SK-N-MC (cell line): ENCODE results near the gene ICOSLG.

Experiments
- DNase-seq: peaks from one replicate; pipeline ENCODE4 v3.0.0-alpha.2; 2011; ENCODE audit warnings: low read depth, low spot score
- H3K27ac ChIP-seq: fragments of 200-600 bp; sonication (generic); 2 replicates; pipeline ENCODE4 v1.5.1; 2016; ENCODE audit warnings: mixed run types
- H3K36me3 ChIP-seq: fragments of 200-600 bp; sonication (generic); 2 replicates; pipeline ENCODE4 v1.6.1; 2017; ENCODE audit warnings: antibody characterized with exemption, low read length, mixed read lengths; ENCODE audit not compliant: insufficient read depth
- H3K4me3 ChIP-seq: fragments of 200-600 bp; sonication (generic); 2 replicates; pipeline ENCODE4 v1.5.1; 2016
- H3K9ac ChIP-seq: fragments of 200-600 bp; sonication (generic); 2 replicates; pipeline ENCODE4 v1.8.0; 2017; ENCODE audit warnings: mixed run types, mixed read lengths; ENCODE audit not compliant: insufficient read length
- H3K9me3 ChIP-seq: fragments of 200-600 bp; sonication (generic); 2 replicates; pipeline ENCODE4 v1.6.1; 2017; ENCODE audit warnings: low read depth, mild to moderate bottlenecking, antibody characterized with exemption, low read length, moderate library complexity, mixed read lengths
- EZH2 ChIP-seq: fragments of 200-600 bp; sonication (generic); IDR thresholded peaks from one replicate; pipeline ENCODE4 v1.6.1; 2017; ENCODE audit warnings: antibody characterized with exemption
- FOXP2 ChIP-seq: optimal IDR thresholded peaks from 2 replicates; pipeline ENCODE3; 2011; ENCODE audit warnings: mild to moderate bottlenecking, moderate library complexity; ENCODE audit not compliant: insufficient read depth; ENCODE audit errors: extremely low read length, control extremely low read depth
- POLR2AphosphoS5 ChIP-seq: IDR thresholded peaks from 2 replicates; pipeline ENCODE4 v1.6.1; 2012; ENCODE audit warnings: mild to moderate bottlenecking, low read depth, low read length, borderline replicate concordance

Gene ICOSLG

DNA sequence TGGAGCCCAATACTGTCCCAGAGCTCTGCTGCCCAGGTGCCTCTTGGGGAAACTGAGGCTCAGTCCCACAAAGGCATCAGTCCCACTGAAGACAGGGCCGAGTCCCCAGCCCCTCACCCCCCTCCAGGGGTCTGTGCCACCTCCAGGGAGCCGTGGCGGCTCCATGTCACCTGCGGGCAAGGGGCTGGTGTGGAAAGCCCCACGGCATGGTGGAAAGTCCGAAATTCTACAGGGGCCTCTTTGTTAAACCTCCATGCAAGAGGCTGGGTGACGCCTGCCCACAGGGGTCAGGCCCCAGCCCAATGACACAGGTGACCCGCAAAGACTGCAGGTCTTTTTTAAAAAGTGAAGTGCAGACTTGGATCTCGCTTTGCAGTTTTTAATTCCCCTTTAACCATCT lies 41.6 kb upstream of the ICOSLG start:
- no peaks in the 10 kb centered on the region for H3K9me3 ChIP-seq
- DNase-seq, result no peak
- TF ChIP-seq FOXP2, result no peak
- TF ChIP-seq EZH2, result no peak
- no peak for TF ChIP-seq POLR2AphosphoS5
- H3K4me3 ChIP-seq, result no peak overlapping the region
- no peak overlapping the region for H3K27ac ChIP-seq
- H3K9ac ChIP-seq, result no peak overlapping the region
- H3K36me3 ChIP-seq, result no peaks in the 10 kb centered on the region

DNA sequence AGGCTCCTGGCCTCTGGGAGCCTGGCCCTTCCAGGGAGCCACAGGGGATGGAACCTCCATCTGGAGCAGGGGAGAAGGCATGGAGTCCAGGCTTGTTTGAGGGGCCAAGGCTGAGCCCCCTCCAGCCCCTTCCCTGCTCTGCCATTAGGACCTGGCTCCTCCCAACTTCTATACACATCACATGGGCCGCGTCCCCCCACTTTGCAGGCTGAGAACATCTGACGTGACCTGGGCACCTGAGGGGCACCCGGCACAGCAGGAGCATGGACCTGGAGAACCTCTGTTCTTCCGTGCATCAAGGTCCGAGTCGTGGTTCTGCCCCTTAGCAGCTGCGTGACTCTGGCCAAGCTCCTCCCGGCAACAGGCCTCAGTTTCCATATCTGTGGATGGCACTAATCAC lies 41.1 kb upstream of the ICOSLG start:
- TF ChIP-seq FOXP2 (no peak), EZH2 (no peak), POLR2AphosphoS5 (no peak)
- Histone ChIP-seq H3K36me3 (no peaks in the 10 kb centered on the region), H3K27ac (no peak overlapping the region), H3K9me3 (no peaks in the 10 kb centered on the region), H3K9ac (no peak overlapping the region), H3K4me3 (no peak overlapping the region)
- no peak for DNase-seq

DNA sequence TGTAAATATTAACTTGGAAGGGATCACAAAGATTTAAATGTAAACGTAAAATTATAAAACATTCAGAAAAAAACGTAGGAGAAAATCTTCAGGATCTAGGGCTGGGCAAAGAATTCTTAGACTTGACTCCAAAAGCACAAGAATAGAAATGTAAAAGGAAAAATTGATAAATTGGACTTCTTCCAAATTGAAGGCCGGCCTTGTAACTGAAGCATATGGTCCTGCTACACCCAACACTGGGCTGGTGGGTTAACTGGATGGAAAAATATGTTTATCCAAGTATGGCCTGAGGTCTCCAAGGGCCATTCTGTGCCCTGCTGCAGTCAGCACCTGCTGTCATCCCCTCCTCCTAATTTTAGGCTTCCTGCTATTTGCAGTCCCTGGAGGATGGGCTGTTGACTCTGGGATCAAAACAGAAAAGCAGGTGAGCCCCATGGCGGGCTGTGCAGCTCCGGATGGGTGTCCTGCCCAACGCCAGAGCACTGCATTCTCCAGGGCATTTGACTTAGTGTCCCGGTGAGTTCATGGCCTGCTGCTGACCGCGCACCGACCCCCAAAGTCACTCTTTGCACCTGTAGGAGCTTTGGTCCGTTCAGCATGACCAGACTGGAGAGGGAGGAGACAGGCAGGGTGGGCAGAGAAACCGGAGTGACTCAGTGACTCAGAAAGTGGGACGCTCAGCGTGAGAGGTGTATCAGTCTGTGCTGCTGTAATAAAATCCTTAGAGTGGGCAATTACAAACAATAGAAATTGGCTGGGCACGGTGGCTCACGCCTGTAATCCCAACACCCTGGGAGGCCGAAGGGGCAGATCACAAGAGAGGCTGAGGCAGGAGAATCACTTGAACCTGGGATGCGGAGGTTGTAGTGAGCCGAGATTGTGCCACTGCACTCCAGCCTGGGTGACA lies 38.9 kb upstream of the ICOSLG start:
- Histone ChIP-seq H3K9me3 (no peaks in the 10 kb centered on the region), H3K4me3 (no peak overlapping the region), H3K9ac (no peak overlapping the region), H3K27ac (no peak overlapping the region), H3K36me3 (no peaks in the 10 kb centered on the region)
- no peak for TF ChIP-seq FOXP2
- TF ChIP-seq EZH2, result no peak
- no peak for TF ChIP-seq POLR2AphosphoS5
- DNase-seq, result no peak

DNA sequence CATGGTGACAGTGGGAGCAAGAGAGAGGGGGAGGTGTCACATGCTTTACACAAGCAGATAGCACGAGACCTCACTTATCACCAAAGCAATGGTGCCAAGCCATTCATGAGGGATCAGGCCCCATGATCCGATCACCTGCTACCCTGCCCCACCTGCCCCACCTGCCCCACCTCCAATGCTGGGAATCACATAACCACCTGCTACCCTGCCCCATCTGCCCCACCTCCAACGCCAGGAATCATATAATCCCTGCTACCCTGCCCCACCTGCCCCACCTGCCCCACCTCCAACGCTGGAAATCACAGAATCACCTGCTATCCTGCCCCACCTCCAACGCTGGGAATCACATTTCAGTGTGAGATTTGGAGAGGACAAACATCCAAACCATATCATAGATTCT lies 34.3 kb upstream of the ICOSLG start:
- Histone ChIP-seq H3K27ac (no peak overlapping the region), H3K4me3 (no peak overlapping the region), H3K9ac (no peak overlapping the region), H3K9me3 (no peaks in the 10 kb centered on the region), H3K36me3 (no peaks in the 10 kb centered on the region)
- DNase-seq, result no peak
- TF ChIP-seq POLR2AphosphoS5, result no peak
- no peak for TF ChIP-seq FOXP2
- no peak for TF ChIP-seq EZH2

DNA sequence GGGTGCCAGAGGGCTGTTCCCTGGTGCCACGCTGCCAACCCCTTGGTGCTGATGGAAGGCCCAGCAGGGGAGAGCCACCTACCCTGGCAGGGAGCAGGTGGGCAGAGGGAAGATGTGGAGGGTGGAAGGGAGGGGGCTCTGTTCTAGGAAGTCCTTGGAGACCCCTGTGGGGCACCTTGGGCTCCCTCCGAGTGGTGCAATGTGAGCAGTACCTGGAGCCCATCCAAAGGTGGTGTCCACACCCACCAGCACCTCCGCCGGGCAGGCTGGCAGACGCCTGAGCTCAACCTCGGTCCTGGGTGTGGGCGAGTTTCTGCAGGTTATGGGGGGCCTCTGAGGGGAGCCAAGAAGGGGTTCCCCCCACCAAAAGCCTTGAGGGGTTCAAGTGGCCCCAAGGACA lies 32.3 kb upstream of the ICOSLG start:
- no peaks in the 10 kb centered on the region for H3K9me3 ChIP-seq
- TF ChIP-seq FOXP2 (no peak), EZH2 (no peak), POLR2AphosphoS5 (no peak)
- no peak overlapping the region for H3K9ac ChIP-seq
- H3K36me3 ChIP-seq, result no peaks in the 10 kb centered on the region
- no peak overlapping the region for H3K27ac ChIP-seq
- no peak for DNase-seq
- H3K4me3 ChIP-seq, result no peak overlapping the region

DNA sequence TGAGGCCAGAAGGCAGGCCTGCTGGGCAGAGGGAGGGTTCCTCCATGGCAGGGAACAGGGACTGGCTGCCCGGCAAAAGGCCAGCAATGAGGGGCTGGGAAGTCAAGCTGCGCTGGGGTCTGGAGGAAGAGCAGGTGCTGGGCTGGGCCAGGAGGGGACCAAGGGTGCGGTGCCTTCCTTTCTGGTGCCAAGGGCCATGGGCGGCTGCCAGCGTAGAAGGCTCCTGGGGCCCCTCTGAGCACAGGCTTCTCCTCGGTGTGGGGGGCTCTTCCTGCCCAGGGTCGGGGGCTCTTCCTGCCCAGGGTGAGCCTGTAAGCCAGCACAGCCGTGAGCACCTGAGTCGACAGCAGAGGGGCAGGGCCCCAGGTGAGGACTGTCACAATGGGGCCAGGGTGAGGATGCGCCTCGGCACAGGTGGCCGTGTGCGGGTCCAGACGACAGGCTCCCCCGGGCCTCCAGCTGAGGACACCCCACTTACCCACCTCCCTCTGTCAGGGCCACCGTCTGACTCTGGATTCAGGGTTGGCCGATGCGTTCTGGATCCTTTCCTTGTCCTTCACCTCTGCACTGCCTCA lies 31.6 kb upstream of the ICOSLG start:
- TF ChIP-seq EZH2 (no peak), POLR2AphosphoS5 (no peak), FOXP2 (no peak)
- no peak overlapping the region for H3K9ac ChIP-seq
- no peak overlapping the region for H3K4me3 ChIP-seq
- no peaks in the 10 kb centered on the region for H3K9me3 ChIP-seq
- DNase-seq, result no peak
- H3K36me3 ChIP-seq, result no peaks in the 10 kb centered on the region
- H3K27ac ChIP-seq, result no peak overlapping the region

DNA sequence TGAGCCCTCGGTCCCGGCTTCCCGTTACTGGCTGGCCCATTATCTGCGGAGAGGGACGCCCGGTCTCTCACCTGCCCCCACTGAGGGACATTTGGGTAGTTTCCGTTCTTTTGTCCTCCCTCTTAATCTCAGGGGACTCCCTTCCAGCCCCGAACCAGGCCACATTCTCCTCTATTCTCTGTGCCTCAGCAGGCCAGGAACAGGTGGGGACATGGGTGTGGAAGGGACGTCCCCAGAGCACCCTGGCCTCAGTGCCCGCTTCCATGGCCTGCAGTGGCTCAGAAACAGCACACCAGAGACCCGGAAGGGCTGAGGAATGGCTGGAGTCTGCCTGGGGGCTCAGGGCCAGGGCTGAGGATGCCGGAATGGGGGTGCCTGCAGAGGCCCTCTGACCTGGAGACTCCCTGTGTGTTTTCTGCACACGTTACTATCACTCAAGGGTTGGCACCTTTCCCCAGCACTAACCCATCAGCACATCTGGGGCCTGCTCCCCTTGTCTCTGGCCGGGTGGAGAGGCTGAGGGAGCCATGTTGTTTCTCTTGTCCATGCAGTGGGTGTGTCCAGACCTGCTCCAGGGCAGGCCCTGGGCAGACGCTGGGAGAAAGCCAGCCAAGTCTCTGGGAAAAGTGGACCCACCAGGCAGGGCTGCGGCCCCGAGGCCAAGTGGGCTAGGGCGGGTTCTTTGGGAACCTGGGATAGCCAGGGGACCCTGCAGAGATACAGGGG lies 31.0 kb upstream of the ICOSLG start:
- TF ChIP-seq EZH2 (no peak), POLR2AphosphoS5 (no peak), FOXP2 (no peak)
- H3K9me3 ChIP-seq, result no peaks in the 10 kb centered on the region
- no peak overlapping the region for H3K4me3 ChIP-seq
- H3K9ac ChIP-seq, result no peak overlapping the region
- H3K27ac ChIP-seq, result no peak overlapping the region
- H3K36me3 ChIP-seq, result no peaks in the 10 kb centered on the region
- DNase-seq, result no peak

DNA sequence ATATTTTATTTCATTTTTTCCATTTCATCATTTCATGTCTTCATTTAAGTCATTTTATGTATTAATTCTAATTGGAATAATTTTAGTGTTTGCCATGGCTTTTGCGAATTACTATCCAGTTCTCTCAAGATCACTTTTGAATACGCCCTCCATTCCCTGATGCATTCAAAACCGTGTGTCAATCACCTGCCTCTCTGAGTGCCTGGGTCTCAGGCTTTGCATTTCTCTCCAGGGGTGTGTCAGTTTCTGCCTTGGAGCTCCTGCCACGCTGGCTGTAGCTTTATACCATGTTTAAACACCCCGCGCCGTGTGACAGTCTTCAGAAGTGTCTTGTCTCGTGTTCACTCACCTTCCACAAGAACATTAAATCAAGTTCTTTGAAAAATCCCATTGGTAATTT lies 28.3 kb upstream of the ICOSLG start:
- TF ChIP-seq POLR2AphosphoS5 (no peak), FOXP2 (no peak), EZH2 (no peak)

More for the DNA sequence above, 28.3 kb upstream of the ICOSLG start:
- DNase-seq, result no peak
- Histone ChIP-seq H3K36me3 (no peaks in the 10 kb centered on the region), H3K9me3 (no peaks in the 10 kb centered on the region), H3K4me3 (no peak overlapping the region), H3K27ac (no peak overlapping the region), H3K9ac (no peak overlapping the region)
